Skeletal muscle tissue (tissue), 4 donors: ENCODE results near the gene SRP19. TPM values are rescaled to one million over a fixed set of nuclear protein-coding genes. Genes with fewer than 3 reads are reported as not detected.

Source experiments
- H3K27ac ChIP-seq: one replicate; pipeline ENCODE4 v1.7.0; 2013; ENCODE audit warnings: mild to moderate bottlenecking, low read depth, low read length, inconsistent platforms
- H3K27me3 ChIP-seq, 3 donors: one replicate each; pipeline ENCODE4 v1.7.0; 2013; ENCODE audit warnings: low read length in 3 of 3; ENCODE audit not compliant: control insufficient read depth in 3 of 3, insufficient read depth in 3 of 3
- H3K36me3 ChIP-seq, 3 donors: one replicate each; pipeline ENCODE4 v1.7.0; 2013; ENCODE audit warnings: low read length in 3 of 3; ENCODE audit not compliant: control insufficient read depth in 3 of 3, insufficient read depth in 3 of 3
- H3K4me1 ChIP-seq, 3 donors: one replicate each; pipeline ENCODE4 v1.7.0; 2013; ENCODE audit warnings: low read length in 3 of 3, mild to moderate bottlenecking in 3 of 3; ENCODE audit not compliant: control insufficient read depth in 3 of 3, insufficient read depth in 3 of 3
- H3K4me3 ChIP-seq, 3 donors: one replicate each; pipeline ENCODE4 v1.7.0; 2013; ENCODE audit warnings: low read length in 3 of 3
- H3K9ac ChIP-seq, 3 donors: one replicate each; pipeline ENCODE4 v1.7.0; 2013; ENCODE audit warnings: low read length in 3 of 3, mild to moderate bottlenecking in 3 of 3, moderate library complexity in 2 of 3, low read depth in 1 of 3
- H3K9me3 ChIP-seq, 3 donors: one replicate each; pipeline ENCODE4 v1.7.0; 2013; ENCODE audit warnings: low read length in 3 of 3; ENCODE audit not compliant: control insufficient read depth in 3 of 3
- total RNA-seq: library from RNA; depleted of rRNA; stranded (reverse); fragments of >200 nt; gene quantifications from one replicate; pipeline ENCODE4 v1.2.3, GENCODE V29; 2014
- donor health status: Osteomylitis.

SRP19 gene
- total RNA-seq, result 13.6 TPM

DNA sequence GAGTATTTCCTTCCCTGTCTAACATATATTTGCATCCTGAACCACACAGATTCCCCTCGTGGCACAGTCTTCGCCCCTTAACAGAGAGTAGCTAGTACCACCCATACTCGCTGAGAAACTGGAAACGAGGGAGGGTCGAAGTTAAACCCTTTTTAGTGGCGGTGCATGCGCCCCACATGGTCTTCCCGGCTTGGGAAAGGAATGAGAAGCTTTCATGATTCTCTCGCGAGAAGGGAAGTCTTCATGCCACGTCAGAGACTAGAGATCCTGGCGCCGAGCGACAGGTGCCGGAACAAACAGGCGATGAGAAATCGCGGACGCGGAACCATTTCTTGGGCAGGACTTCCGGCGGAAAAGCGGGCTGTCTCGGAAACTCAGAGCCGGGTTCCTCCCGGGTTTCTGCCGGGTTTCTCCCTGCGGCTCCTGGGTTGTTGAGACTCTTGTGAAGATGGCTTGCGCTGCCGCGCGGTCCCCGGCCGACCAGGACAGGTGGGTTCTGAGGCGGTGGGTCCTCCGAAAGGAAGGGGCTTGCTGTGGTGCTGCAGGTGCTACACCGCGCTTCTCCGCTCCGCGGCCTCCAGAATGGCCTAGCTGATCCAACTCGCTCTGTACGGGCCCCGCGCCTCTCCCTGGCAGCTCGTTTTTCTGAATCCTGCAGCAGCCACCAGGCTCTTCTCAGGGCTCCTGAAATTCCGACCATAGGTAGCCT is at the start of gene SRP19:
TSS of gene SRP19 (plus strand) at position 359 of the 709 bp plus-strand sequence. CDS start at position 449, 90 bp downstream.
- H3K36me3 ChIP-seq, result peaks cover 8 to 11% (median 10%) of the 10 kb centered on the region in 3 donors

DNA sequence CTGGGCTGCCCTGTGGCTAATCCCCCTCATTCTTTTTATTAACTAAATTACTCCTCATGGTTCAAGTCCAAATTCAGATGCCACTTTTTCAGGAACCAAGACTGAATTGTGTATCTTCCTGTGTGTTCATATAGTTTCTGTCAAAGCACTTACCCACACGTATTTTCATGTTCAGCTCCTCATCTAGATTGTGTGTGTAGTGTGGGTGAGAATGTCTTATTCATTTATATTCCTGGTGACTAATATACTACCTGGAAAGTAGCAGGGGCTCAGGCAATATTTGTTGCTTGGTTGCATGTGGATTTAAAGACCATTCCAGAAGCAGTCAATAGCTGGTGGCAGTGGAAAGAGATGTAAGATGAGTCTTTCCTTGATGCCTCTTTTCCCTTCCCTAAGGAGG is 48.5 kb upstream of the SRP19 start:
- Histone ChIP-seq H3K36me3 (peaks cover 0 to 20% (median 10%) of the 10 kb centered on the region in 3 donors), H3K9ac (no peak overlapping the region), H3K4me3 (no peak overlapping the region), H3K9me3 (no peaks in the 10 kb centered on the region), H3K27ac (no peak overlapping the region), H3K4me1 (no peaks in the 10 kb centered on the region), H3K27me3 (no peaks in the 10 kb centered on the region)

More for the DNA sequence above, at the start of gene SRP19:
- peaks cover 0 to under 1% (median 0%) of the 10 kb centered on the region in 3 donors for H3K27me3 ChIP-seq
- peak within 1 kb of the TSS; percentile 84 to 97 (median 95) for H3K9ac ChIP-seq
- H3K4me3 ChIP-seq, result peak within 1 kb of the TSS; percentile 88 to 96 (median 94)
- peak within 1 kb of the TSS; percentile 72 for H3K27ac ChIP-seq
- H3K4me1 ChIP-seq, result peaks cover 10 to 22% (median 19%) of the 10 kb centered on the region in 3 donors
- no peaks in the 10 kb centered on the region for H3K9me3 ChIP-seq

DNA sequence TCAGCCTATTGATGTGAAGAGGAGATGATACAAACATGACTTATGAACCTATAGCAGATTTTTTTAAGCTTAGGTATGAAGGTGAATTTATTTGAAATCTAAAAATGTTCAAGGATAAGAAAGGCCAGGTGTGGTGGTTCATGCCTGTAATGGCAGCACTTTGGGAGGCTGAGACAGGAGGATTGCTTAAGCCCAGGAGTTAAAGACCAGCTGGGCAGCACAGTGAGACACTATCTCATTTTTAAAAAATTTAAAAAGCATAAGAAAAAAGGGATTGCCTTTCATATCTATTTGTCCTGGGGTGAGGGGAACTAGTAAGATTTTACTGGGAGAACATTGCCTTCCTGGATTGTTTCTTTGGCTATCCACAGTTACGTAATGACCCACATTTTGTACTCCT is 40.8 kb upstream of the SRP19 start:
- no peak overlapping the region for H3K4me3 ChIP-seq
- H3K27me3 ChIP-seq, result no peaks in the 10 kb centered on the region
- peaks cover 10 to 43% (median 28%) of the 10 kb centered on the region in 3 donors for H3K36me3 ChIP-seq
- H3K9ac ChIP-seq, result no peak overlapping the region
- H3K9me3 ChIP-seq, result no peaks in the 10 kb centered on the region
- no peak overlapping the region for H3K27ac ChIP-seq
- H3K4me1 ChIP-seq, result no peaks in the 10 kb centered on the region

DNA sequence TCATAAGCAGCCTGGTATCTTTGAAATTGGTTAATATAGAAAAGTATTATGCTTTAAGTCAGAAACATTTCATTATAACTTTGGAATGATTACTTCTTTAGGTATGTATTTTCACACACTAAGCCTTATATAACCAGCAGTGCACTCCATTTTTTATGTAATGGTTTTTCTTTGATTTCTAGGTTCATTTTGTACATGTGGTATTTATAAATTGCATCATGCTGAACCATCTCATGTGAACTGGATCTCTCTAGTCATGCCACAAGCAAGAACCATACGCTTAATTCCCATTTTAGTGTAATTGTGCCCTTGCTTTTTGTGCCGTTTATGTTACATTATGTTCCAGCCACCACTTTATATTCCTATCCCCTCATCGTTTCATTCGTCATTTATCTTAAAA is 38.6 kb upstream of the SRP19 start:
- no peaks in the 10 kb centered on the region for H3K9me3 ChIP-seq
- H3K27ac ChIP-seq, result no peak overlapping the region
- H3K4me1 ChIP-seq, result no peaks in the 10 kb centered on the region
- no peaks in the 10 kb centered on the region for H3K27me3 ChIP-seq
- H3K9ac ChIP-seq, result no peak overlapping the region
- no peak overlapping the region for H3K4me3 ChIP-seq
- peaks cover 10 to 39% (median 25%) of the 10 kb centered on the region in 3 donors for H3K36me3 ChIP-seq

DNA sequence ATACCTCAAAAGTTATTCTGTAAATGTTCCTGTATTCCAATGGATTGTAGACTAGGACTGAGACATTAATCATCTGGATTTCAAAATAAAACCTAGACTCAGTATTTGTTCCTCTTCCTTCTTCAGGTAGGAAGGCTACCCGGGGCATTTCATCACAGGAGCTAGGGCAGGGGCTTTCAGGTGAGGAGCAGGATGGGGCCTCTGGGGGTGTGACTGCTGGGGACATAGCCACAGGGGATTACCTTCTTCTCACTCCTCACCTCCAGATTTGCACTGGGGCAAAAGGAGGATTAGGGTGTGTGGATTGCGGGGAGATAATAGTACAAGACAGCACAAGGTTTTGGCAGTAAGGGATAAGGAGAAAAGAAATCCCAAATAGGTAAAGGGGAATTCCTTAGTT is 37.9 kb upstream of the SRP19 start:
- H3K4me1 ChIP-seq, result no peaks in the 10 kb centered on the region
- peaks cover 14 to 44% (median 28%) of the 10 kb centered on the region in 3 donors for H3K36me3 ChIP-seq
- no peak overlapping the region for H3K9ac ChIP-seq
- no peaks in the 10 kb centered on the region for H3K27me3 ChIP-seq
- H3K4me3 ChIP-seq, result no peak overlapping the region
- no peaks in the 10 kb centered on the region for H3K9me3 ChIP-seq
- H3K27ac ChIP-seq, result no peak overlapping the region

DNA sequence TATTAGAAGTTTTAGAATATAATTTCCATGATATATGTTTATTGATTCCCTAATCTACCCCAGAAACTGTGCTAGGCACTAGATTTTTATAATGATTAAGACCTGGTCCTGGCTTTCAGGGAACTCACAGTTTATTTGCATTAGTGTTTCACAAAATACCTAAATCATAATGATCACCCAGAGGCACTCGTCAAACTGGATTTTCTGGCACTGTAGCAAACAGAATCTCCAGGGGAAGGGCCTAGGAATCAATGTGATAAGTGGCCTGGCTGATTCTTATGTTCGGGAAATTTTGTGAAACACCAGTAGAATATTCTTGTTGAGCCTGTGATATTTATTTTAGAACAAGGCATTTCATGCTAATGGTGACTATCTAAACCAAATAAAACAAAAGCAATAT is 37.4 kb upstream of the SRP19 start:
- no peak overlapping the region for H3K4me3 ChIP-seq
- no peak overlapping the region for H3K9ac ChIP-seq
- peaks cover 14 to 49% (median 32%) of the 10 kb centered on the region in 3 donors for H3K36me3 ChIP-seq

DNA sequence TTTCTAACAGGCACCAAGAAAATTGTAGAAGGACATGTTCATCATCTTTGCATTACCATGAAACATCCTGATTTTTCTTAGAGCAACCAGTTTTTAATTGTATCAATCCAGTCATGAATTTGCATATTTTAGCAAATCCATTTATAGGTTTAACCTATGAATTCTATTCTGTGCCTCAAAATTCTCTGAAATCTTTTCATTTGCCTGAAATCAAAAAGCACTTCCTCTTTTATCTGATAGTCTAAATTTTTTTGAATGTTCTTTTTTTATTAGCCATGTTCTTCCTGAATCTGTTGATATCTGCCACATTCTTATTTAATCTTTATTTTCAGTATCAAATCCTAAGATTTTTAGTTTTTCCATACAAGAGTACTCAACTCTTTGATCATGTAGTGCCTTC is 36.9 kb upstream of the SRP19 start:
- H3K27me3 ChIP-seq, result no peaks in the 10 kb centered on the region
- H3K36me3 ChIP-seq, result peaks cover 10 to 47% (median 33%) of the 10 kb centered on the region in 3 donors
- no peak overlapping the region for H3K4me3 ChIP-seq
- H3K27ac ChIP-seq, result no peak overlapping the region
- no peaks in the 10 kb centered on the region for H3K4me1 ChIP-seq
- no peaks in the 10 kb centered on the region for H3K9me3 ChIP-seq
- no peak overlapping the region for H3K9ac ChIP-seq

More for the DNA sequence above, 37.4 kb upstream of the SRP19 start:
- Histone ChIP-seq H3K27me3 (no peaks in the 10 kb centered on the region), H3K4me1 (no peaks in the 10 kb centered on the region), H3K27ac (no peak overlapping the region), H3K9me3 (no peaks in the 10 kb centered on the region)

DNA sequence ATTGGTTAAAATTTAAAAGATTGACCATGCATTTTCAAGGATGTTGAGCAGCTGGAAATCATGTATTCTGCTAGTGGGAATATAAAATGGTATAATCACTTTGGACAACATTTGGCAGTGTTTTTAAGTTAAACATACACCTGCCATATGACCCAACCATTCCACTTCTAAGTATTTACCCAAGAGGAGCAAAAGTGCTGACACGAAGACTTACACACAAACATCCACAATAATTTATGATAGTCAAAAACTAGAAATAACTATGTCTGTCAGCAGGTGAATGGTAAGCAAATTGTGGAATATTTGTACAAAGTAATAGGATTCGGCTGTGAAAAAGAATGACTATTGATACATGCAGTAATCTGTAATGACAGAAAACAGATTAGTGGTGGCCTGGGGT is 30.7 kb upstream of the SRP19 start:
- H3K27ac ChIP-seq, result no peak overlapping the region
- no peaks in the 10 kb centered on the region for H3K4me1 ChIP-seq
- no peak overlapping the region for H3K9ac ChIP-seq
- H3K4me3 ChIP-seq, result no peak overlapping the region
- peaks cover 8 to 34% (median 16%) of the 10 kb centered on the region in 3 donors for H3K36me3 ChIP-seq
- H3K9me3 ChIP-seq, result no peaks in the 10 kb centered on the region
- H3K27me3 ChIP-seq, result no peaks in the 10 kb centered on the region

DNA sequence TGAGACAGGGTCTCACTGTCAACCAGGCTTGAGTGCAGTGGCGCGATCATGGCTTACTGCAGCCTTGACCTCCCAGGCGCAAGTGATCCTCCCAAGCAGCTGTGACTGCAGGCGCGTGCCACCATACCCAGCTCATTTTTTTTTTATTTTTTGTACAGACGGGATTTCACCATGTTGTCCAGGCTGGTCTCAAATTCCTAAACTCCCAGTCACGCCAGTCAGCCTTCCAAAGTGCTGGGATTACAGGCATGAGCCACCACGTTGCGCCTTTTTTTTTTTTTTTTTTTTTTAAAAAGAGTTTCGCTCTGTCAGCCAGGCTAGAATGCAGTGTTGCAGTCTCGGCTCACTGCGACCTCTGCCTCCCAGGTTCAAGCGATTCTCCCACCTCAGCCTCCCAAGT is 27.1 kb upstream of the SRP19 start:
- H3K27ac ChIP-seq, result no peak overlapping the region
- H3K36me3 ChIP-seq, result peaks cover 4 to 31% (median 15%) of the 10 kb centered on the region in 3 donors
- H3K9me3 ChIP-seq, result no peaks in the 10 kb centered on the region
- H3K4me3 ChIP-seq, result no peak overlapping the region
- no peak overlapping the region for H3K9ac ChIP-seq
- H3K4me1 ChIP-seq, result no peaks in the 10 kb centered on the region
- H3K27me3 ChIP-seq, result no peaks in the 10 kb centered on the region

DNA sequence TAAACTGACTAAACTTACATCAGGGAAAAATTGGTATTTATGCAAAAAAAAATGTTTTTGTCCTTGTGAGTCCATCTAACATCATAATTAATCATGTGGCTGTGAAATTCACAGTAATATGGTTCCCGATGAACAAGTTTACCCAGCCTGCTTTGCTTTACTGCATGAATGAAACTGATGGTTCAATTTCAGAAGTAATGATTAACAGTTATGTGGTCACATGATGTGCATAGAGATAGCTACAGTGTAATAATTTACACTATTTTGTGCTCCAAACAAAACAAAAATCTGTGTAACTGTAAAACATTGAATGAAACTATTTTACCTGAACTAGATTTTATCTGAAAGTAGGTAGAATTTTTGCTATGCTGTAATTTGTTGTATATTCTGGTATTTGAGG is 16.6 kb upstream of the SRP19 start:
- H3K4me1 ChIP-seq, result no peaks in the 10 kb centered on the region
- no peak overlapping the region for H3K4me3 ChIP-seq
- no peak overlapping the region for H3K9ac ChIP-seq
- no peaks in the 10 kb centered on the region for H3K27me3 ChIP-seq
- H3K27ac ChIP-seq, result no peak overlapping the region
- H3K9me3 ChIP-seq, result no peaks in the 10 kb centered on the region
- H3K36me3 ChIP-seq, result peaks cover 3 to 10% (median 7%) of the 10 kb centered on the region in 3 donors
